ENCODE results near the gene RXRA.

- TF ChIP-seq CTCF (IDR thresholded peaks at IDR 0.05) (peak; percentile 6 to 40 (median 16)), POLR2A (IDR thresholded peaks at IDR 0.05) (no peak)
Measured at GRCh38 chr9:134373269-134373668, 47.0 kb downstream of the RXRA start.
